ENCODE results near the gene UNK. TPM values are rescaled to one million over a fixed set of nuclear protein-coding genes. Genes with fewer than 3 reads are reported as not detected.
"Not testable (repeated sequence)": the region's sequence is repeated elsewhere in the genome, so short reads cannot be mapped to it uniquely, and the experiment has no call there.

The UNK gene
- total RNA-seq, 1 donor from 2014 or later = 33.7 TPM

- intact Hi-C loops (cut with micrococcal nuclease) = no loop called here
Observed at GRCh38 chr17:75869282-75870141, 84.9 kb downstream of the UNK start.

DNA sequence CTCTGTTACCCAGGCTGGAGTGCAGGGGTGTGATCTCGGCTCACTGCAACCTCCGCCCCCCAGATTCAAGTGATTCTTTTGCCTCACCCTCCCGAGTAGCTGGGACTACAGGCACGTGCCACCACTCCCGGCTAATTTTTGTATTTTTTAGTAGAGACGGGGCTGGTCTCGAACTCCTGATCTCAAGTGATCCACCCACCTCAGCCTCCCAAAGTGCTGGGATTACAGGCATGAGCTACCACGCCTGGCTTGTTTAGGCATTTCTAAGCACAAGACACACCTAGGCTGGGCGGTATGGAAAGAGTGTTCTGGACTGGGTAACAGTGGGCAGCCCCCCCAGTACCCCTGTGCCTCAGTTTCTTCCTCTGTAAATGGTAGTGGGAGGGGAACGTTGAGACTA, 85.6 kb downstream of the UNK start:
- intact Hi-C loops (cut with micrococcal nuclease) = not testable (repeated sequence)

GRCh38 chr17:75872434-75873351, 88.1 kb downstream of the UNK start:
- intact Hi-C loops (cut with micrococcal nuclease) = loop anchor here (1.0 kb wide), 1 partner anchor 8 kb away; no protein-coding TSS in a partner anchor

DNA sequence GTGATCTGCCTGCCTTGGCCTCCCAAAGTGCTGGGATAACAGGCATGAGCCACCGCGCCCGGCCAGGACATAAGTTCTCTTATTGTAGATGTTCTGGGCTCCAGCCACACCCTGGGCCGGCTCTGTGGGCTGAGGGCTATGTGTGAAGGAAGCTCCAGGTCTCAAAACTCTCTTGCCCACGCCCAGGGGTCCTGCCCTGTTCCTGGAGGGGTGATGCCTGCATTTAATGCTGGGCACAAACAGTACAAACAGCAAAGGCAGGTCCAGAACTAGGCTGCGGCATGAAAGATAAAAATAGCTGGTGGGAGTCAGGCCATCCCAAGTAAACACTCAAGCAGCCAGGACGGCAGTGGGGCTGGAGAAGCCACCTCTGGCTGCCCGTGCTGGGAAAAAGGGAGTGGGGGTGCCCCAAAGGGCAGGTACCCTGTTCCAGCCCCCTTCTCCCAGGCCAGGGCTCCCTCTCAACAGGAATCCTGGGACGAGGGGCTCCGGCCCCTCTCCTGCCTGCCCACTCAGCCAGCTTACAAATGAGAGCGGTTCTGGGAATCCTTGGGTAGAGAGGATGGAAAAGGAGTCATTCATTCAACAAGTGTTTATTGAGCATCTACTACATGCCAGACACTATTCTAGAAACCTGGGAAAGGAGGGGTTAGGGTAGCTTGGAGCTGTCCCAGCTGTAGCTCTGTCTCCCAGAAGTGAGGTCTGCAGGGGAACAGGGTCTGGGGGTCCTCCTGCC, 89.1 kb downstream of the UNK start:
- intact Hi-C loops (cut with micrococcal nuclease) = no loop called here

DNA sequence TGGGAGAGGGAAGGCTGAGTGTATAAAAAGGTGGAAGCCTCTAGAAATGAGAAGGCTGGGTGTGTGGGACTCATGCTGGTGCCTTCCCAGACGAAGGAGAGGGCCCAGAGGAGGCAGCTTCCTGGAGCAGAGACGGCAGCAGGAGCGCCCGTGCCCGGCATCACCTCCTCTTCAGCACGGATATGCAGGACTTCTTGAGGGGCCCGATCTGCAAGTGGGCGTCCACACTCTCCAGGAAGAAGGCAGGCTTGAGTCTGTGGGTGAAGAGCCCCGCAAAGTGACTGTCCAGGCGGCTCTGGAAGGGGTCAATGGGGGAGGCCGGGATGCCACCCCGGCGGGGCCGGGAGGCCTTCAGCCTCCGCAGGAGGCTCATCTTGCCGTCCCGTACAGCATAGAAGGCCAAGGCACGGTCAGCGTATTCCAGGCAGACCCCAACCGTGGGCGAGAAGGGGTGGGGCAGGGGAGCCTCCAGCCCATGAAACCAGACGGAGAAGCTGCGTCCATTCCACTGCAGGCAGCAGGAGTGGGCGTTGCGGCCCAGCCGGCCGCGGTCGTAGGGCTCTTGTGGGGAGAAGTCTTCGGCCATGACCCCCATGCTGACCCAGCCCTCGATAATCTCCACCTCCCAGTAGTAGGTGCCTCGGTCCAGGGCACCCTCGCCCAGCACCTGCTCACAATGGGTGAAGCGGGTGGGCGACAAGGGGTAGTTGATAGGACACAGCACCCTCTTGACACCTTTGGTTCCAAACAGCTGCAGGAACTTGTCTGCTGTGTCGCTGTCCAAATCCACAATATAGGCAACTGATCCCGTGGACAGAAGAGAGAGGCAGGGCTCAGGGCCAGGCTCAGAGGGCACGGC, 89.9 kb downstream of the UNK start:
- intact Hi-C loops (cut with micrococcal nuclease) = no loop called here

Other genes with a start within 250 kb of the UNK start
- 43.2 and 48.4 TPM in 2 replicates for gene MYO15B, start 197.0 kb upstream of the UNK start, total RNA-seq
- 0.54 and 0.83 TPM in 2 replicates for gene SMIM5, start 151.4 kb upstream of the UNK start, total RNA-seq
- gene RECQL5, start 117.7 kb upstream of the UNK start, total RNA-seq = 41.6 and 43.4 TPM in 2 replicates
- gene SAP30BP, start 117.5 kb upstream of the UNK start, total RNA-seq = 93.2 and 108 TPM in 2 replicates
- 0.78 and 0.91 TPM in 2 replicates for gene ITGB4, start 63.3 kb upstream of the UNK start, total RNA-seq
- 40.4 and 41.4 TPM in 2 replicates for gene GALK1, start 19.6 kb upstream of the UNK start, total RNA-seq
- gene UNC13D, start 59.6 kb downstream of the UNK start, total RNA-seq = 203 and 219 TPM in 2 replicates
- 82.4 and 90.1 TPM in 2 replicates for gene WBP2, start 70.5 kb downstream of the UNK start, total RNA-seq
- gene TRIM47, start 93.8 kb downstream of the UNK start, total RNA-seq = 26.4 and 26.5 TPM in 2 replicates
- gene TRIM65, start 112.1 kb downstream of the UNK start, total RNA-seq = 32.7 and 35.4 TPM in 2 replicates
- gene MRPL38, start 120.1 kb downstream of the UNK start, total RNA-seq = 104 and 105 TPM in 2 replicates
- gene FBF1, start 156.2 kb downstream of the UNK start, total RNA-seq = 21.0 and 22.2 TPM in 2 replicates
- gene ACOX1, start 194.4 kb downstream of the UNK start, total RNA-seq = 35.9 and 38.1 TPM in 2 replicates
- gene TEN1, start 194.4 kb downstream of the UNK start, total RNA-seq = 16.6 and 16.9 TPM in 2 replicates
- gene CDK3, start 216.0 kb downstream of the UNK start, total RNA-seq = 7.6 and 7.9 TPM in 2 replicates
- gene EVPL, start 242.5 kb downstream of the UNK start, total RNA-seq = 0.02 and 0.07 TPM in 2 replicates